ENCODE results near the gene INSYN2B. TPM values are rescaled to one million over a fixed set of nuclear protein-coding genes. Genes with fewer than 3 reads are reported as not detected.
A peak's percentile ranks its signal among the peaks of the same experiment; 100 is the strongest.

Gene INSYN2B
- 1 to 10 TPM in 4 of 7 donors, under 1 TPM in 2, not detected in 1; 0.68 to 3.3 (median 1.2) TPM for total RNA-seq
- under 1 TPM; 0.12 to 0.92 TPM for polyA plus RNA-seq
- long read RNA-seq, donor 1, partial matches to known transcripts, result 0 of 1 reads
- long read RNA-seq, donor 1, other reads (novel, unspliced or antisense), result 0 of 1 reads
- long read RNA-seq, donor 2, result 0 reads
- long read RNA-seq, donor 3, result 0 reads

- no peak within 1 kb of the TSS for H3K4me3 ChIP-seq
- H3K4me1 ChIP-seq (ENCODE audit: insufficient read depth), result no peaks in the 10 kb centered on the region
- H3K9me3 ChIP-seq, result no peaks in the 10 kb centered on the region
- H3K36me3 ChIP-seq, result no peaks in the 10 kb centered on the region
- DNase-seq, result peak; percentile 59 to 80 (median 68)
- H3K27ac ChIP-seq, result no peak within 1 kb of the TSS
- peak; percentile 23 to 80 (median 75) for TF ChIP-seq CTCF (IDR thresholded peaks at IDR 0.05)
- TF ChIP-seq POLR2A (IDR thresholded peaks at IDR 0.05), result no peak
- H3K27me3 ChIP-seq, result no peaks in the 10 kb centered on the region
- intact Hi-C loops (cut with DNase I), result loop anchor here in 3 of 4 donors (1.0 to 5.0 kb wide), 2 partner anchors 278 kb away; no protein-coding TSS in a partner anchor
- WGBS, 3 donors, result 4 to 9% (median 6%) methylated on average over 11 of the region's 11 CpGs
Measured at GRCh38 chr5:169980418-169981053, at the start of gene INSYN2B. Gene INSYN2B, minus strand, starts transcription at chr5:169980495. Its CDS starts 96,597 bp downstream, at chr5:169883898.

GRCh38 chr5:170028124-170028523, 47.8 kb upstream of the INSYN2B start:
- Histone ChIP-seq H3K9me3 (no peaks in the 10 kb centered on the region), H3K4me1 (ENCODE audit: insufficient read depth) (no peaks in the 10 kb centered on the region), H3K27ac (no peak overlapping the region), H3K36me3 (no peaks in the 10 kb centered on the region), H3K4me3 (no peak overlapping the region), H3K27me3 (no peaks in the 10 kb centered on the region)
- no peak for TF ChIP-seq CTCF (IDR thresholded peaks at IDR 0.05)
- TF ChIP-seq EP300 (IDR thresholded peaks at IDR 0.05), result no peak
- TF ChIP-seq POLR2A (IDR thresholded peaks at IDR 0.05), result no peak
- intact Hi-C loops (cut with DNase I), result no loop called here
- no peak for DNase-seq
- WGBS, 3 donors, result 49 to 69% (median 62%) methylated on average over 2 of the region's 2 CpGs

GRCh38 chr5:170025853-170026252, 45.6 kb upstream of the INSYN2B start:
- no peak for DNase-seq
- Histone ChIP-seq H3K4me1 (ENCODE audit: insufficient read depth) (no peaks in the 10 kb centered on the region), H3K4me3 (no peak overlapping the region), H3K36me3 (no peaks in the 10 kb centered on the region), H3K9me3 (no peaks in the 10 kb centered on the region), H3K27ac (no peak overlapping the region), H3K27me3 (no peaks in the 10 kb centered on the region)
- TF ChIP-seq POLR2A (IDR thresholded peaks at IDR 0.05) (no peak), CTCF (IDR thresholded peaks at IDR 0.05) (no peak), EP300 (IDR thresholded peaks at IDR 0.05) (no peak)
- intact Hi-C loops (cut with DNase I), result no loop called here
- whole genome bisulfite sequencing, 3 donors, result 83 to 88% (median 86%) methylated on average over 8 of the region's 8 CpGs

- H3K27ac ChIP-seq, result no peak overlapping the region
- H3K4me1 ChIP-seq (ENCODE audit: insufficient read depth), result no peaks in the 10 kb centered on the region
- no peak for DNase-seq
- H3K9me3 ChIP-seq, result no peaks in the 10 kb centered on the region
- H3K36me3 ChIP-seq, result no peaks in the 10 kb centered on the region
- intact Hi-C loops (cut with DNase I), result no loop called here
- no peak for TF ChIP-seq EP300 (IDR thresholded peaks at IDR 0.05)
- TF ChIP-seq CTCF (IDR thresholded peaks at IDR 0.05), result no peak
- no peak for TF ChIP-seq POLR2A (IDR thresholded peaks at IDR 0.05)
- no peaks in the 10 kb centered on the region for H3K27me3 ChIP-seq
- no peak overlapping the region for H3K4me3 ChIP-seq
- WGBS, 3 donors, result 27 to 50% (median 31%) methylated on average over 8 of the region's 8 CpGs
Measured at GRCh38 chr5:170021506-170021905, 41.2 kb upstream of the INSYN2B start.

Data from ovary (tissue), 10 donors.